GM21576 (cell line): ENCODE data around the gene QRICH2.
"Not testable (repeated sequence)": the region's sequence is repeated elsewhere in the genome, so short reads cannot be mapped to it uniquely, and the experiment has no call there.

Source experiments
- ATAC-seq: cut with Tn5 transposase; IDR thresholded peaks from one replicate; pipeline ENCODE4 v1.9.1; 2021; ENCODE audit warnings: mild to moderate bottlenecking, moderate library complexity; ENCODE audit not compliant: unreplicated experiment

Gene QRICH2

GRCh38 chr17:76327696-76328095 lies 19.6 kb upstream of the QRICH2 start:
- no peak for ATAC-seq

- ATAC-seq: no peak
Measured at GRCh38 chr17:76326306-76326705, 18.2 kb upstream of the QRICH2 start.

- no peak for ATAC-seq
Measured at GRCh38 chr17:76318586-76318985, 10.5 kb upstream of the QRICH2 start.

- ATAC-seq: no peak
Measured at GRCh38 chr17:76317535-76317934, 9.5 kb upstream of the QRICH2 start.

- ATAC-seq: no peak
Measured at GRCh38 chr17:76314392-76315227, 6.5 kb upstream of the QRICH2 start.

- ATAC-seq: no peak
Measured at GRCh38 chr17:76312735-76313134, 4.7 kb upstream of the QRICH2 start.

- ATAC-seq: no peak
Measured at GRCh38 chr17:76309461-76309860, 1.4 kb upstream of the QRICH2 start.

- no peak for ATAC-seq
Measured at GRCh38 chr17:76307299-76307965, 644 bp downstream of the QRICH2 start.

GRCh38 chr17:76305135-76305454 lies 3.0 kb downstream of the QRICH2 start:
- not testable (repeated sequence) for ATAC-seq

GRCh38 chr17:76304226-76305134 lies 3.6 kb downstream of the QRICH2 start:
- no peak for ATAC-seq

GRCh38 chr17:76297436-76297835 lies 10.6 kb downstream of the QRICH2 start:
- ATAC-seq: no peak

- ATAC-seq: no peak
Measured at GRCh38 chr17:76296889-76297288, 11.2 kb downstream of the QRICH2 start.

GRCh38 chr17:76296186-76296585 lies 11.9 kb downstream of the QRICH2 start:
- ATAC-seq: no peak

- no peak for ATAC-seq
Measured at GRCh38 chr17:76293106-76293505, 15.0 kb downstream of the QRICH2 start.

- no peak for ATAC-seq
Measured at GRCh38 chr17:76292567-76292966, 15.5 kb downstream of the QRICH2 start.

- no peak for ATAC-seq
Measured at GRCh38 chr17:76281573-76282371, 26.3 kb downstream of the QRICH2 start.

- ATAC-seq: no peak
Measured at GRCh38 chr17:76280650-76281049, 27.4 kb downstream of the QRICH2 start.

- ATAC-seq: no peak
Measured at GRCh38 chr17:76279742-76280287, 28.3 kb downstream of the QRICH2 start.

- no peak for ATAC-seq
Measured at GRCh38 chr17:76278952-76279741, 28.9 kb downstream of the QRICH2 start.
